IPS DF 6.9 (cell line): ENCODE measurements around the gene COL5A2.
A peak's percentile ranks its signal among the peaks of the same experiment; 100 is the strongest.

Experiments
- DNase-seq: peaks from one replicate; pipeline ENCODE4 v3.0.0-alpha.2; 2013; ENCODE audit warnings: low read depth, low spot score
- H3K27ac ChIP-seq: one replicate; pipeline ENCODE4 v1.5.1; 2013; ENCODE audit warnings: low read length, control low read depth
- H3K27me3 ChIP-seq: 2 replicates; pipeline ENCODE4 v1.6.1; 2013; ENCODE audit warnings: mild to moderate bottlenecking, low read length; ENCODE audit not compliant: control insufficient read depth, insufficient read depth
- H3K36me3 ChIP-seq: 2 replicates; pipeline ENCODE4 v1.6.1; 2013; ENCODE audit warnings: low read length; ENCODE audit not compliant: control insufficient read depth, insufficient read depth
- H3K4me1 ChIP-seq: 2 replicates; pipeline ENCODE4 v1.6.1; 2013; ENCODE audit warnings: low read length; ENCODE audit not compliant: control insufficient read depth, insufficient read depth
- H3K4me3 ChIP-seq: 2 replicates; pipeline ENCODE4 v1.5.1; 2013; ENCODE audit warnings: mild to moderate bottlenecking, low read length
- H3K9me3 ChIP-seq: 2 replicates; pipeline ENCODE4 v1.6.1; 2013; ENCODE audit warnings: low read length, inconsistent platforms; ENCODE audit not compliant: control insufficient read depth, insufficient read depth
- WGBS: extraction: QIAGEN DNeasy Blood & Tissue Kit; methylation state at CpG from one replicate; pipeline ENCODE4 v1.1.7; 2013; ENCODE audit warnings: mixed read lengths, missing lambda C conversion rate; ENCODE audit not compliant: insufficient read length, insufficient coverage; 5-methylcytosine and 5-hydroxymethylcytosine counted together

The COL5A2 gene

GRCh38 chr2:189181706-189182105 lies 2.1 kb upstream of the COL5A2 start:
- Histone ChIP-seq H3K4me3 (no peak overlapping the region), H3K27ac (no peak overlapping the region), H3K9me3 (no peaks in the 10 kb centered on the region), H3K36me3 (no peaks in the 10 kb centered on the region), H3K27me3 (no peaks in the 10 kb centered on the region), H3K4me1 (no peaks in the 10 kb centered on the region)
- no peak for DNase-seq

DNA sequence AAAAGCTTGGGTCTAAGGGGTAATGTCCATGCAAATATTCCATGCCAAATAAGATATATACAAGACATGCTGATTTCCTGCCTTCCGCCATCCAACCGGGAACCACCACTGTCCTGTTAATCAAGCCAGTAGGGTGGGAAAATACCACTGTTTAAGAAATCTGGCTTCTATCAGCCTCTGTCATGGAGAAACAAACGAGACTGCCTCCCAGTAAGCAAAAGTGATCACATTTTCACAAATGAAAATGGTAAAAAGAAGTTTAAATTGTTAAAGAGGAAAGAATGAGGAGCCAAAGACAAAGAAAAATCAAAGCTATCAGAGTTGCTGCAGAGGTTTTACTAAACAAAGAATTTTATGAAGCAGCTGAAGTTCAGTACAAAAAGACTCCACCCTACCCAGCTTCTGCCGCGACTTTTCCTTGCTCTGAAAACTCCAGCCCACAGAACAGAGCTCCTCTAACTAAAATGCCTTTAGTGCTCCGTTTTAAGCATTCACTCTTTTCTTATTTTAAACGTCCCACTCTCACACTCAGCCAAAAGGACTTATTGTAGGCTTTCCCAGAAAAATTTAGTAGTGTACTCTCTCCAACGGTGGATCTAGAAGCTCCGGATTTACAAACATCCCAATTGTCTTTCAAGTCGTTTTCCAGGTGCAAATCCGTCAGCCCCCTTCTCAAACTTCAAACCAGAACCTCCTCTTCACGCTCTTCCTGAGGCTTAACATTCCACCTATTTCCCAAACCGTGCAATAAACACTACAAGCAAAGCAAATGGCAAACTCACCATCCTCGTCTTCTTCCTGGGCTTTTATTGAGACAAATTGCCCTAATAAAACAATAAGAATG lies 613 bp downstream of the COL5A2 start:
- peak overlapping the region; percentile 49; the same call in 1 of the 2 replicates for H3K4me3 ChIP-seq
- no peak overlapping the region for H3K27ac ChIP-seq
- no peaks in the 10 kb centered on the region for H3K36me3 ChIP-seq
- no peaks in the 10 kb centered on the region for H3K4me1 ChIP-seq
- no CpG with 5 or more reads among the region's 14 CpGs for WGBS
- no peaks in the 10 kb centered on the region for H3K27me3 ChIP-seq
- no peak for DNase-seq
- no peaks in the 10 kb centered on the region for H3K9me3 ChIP-seq

DNA sequence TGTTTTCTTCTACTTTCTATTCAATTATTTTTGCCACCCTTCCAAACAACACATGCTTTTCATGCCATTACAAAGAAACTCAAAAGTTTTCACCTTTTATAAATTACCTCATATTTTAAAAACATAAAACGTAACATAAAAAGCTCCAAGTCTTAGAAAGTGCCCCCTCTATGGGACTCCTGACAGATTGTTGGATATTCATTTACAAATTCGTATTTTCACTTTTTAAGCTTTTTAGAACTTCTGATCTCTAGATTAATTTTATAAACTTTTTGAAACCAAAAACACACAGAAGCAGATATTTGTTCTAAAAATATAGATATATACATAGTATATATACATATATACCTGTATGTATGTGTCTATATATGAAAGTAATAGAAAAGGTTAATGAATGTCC lies 1.5 kb downstream of the COL5A2 start:
- Histone ChIP-seq H3K36me3 (no peaks in the 10 kb centered on the region), H3K27ac (no peak overlapping the region), H3K9me3 (no peaks in the 10 kb centered on the region), H3K4me3 (no peak overlapping the region), H3K4me1 (no peaks in the 10 kb centered on the region), H3K27me3 (no peaks in the 10 kb centered on the region)
- no peak for DNase-seq
- WGBS: 0% methylated on average over 1 of the region's 2 CpGs

DNA sequence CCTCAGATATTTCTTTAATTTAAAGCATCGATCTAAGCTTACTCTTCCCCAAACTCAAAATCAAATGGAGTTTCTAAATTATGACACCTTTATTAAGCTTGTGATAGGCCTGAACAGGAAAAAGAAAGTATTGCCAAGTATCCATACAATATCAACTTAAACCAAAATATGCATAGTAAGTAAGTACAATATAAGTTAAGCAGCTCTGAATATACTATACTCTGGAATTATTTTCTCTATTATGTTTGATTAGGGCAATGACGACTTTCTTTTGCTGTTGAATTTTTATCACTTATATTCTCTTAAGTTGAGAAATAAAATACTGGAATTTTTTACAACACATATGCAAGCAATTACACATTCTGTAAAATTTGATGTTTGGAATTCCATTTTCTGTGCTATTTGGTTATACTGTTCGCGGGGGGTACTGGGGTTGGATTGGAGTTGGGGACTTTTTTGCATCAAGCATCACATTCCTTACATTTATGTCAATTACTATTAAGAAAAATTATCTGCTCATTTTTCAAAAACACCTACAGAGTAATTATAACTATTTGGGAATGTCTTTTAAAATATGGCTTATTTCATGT lies 2.2 kb downstream of the COL5A2 start:
- H3K4me3 ChIP-seq: no peak overlapping the region
- no CpG with 5 or more reads among the region's 4 CpGs for WGBS
- DNase-seq: no peak
- no peaks in the 10 kb centered on the region for H3K4me1 ChIP-seq
- H3K36me3 ChIP-seq: no peaks in the 10 kb centered on the region
- H3K27me3 ChIP-seq: no peaks in the 10 kb centered on the region
- H3K9me3 ChIP-seq: no peaks in the 10 kb centered on the region
- no peak overlapping the region for H3K27ac ChIP-seq

DNA sequence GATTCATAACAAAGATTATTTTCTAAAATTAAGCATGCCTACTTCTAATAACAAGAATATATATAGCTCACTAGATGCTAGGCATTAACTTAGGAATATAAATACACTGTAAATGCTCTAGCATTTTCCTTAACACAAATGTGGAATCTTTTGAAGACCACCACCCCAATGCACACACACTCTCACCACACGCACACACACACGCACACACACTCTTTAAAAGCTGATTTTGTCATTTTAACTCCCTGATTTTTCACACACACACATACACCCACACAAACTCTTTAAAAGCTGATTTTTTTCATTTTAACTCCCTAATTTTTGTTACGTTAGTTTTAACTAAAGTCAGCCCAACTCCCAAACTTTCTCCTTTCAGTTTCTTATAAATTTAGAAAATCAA lies 3.0 kb downstream of the COL5A2 start:
- no peaks in the 10 kb centered on the region for H3K9me3 ChIP-seq
- H3K27ac ChIP-seq: no peak overlapping the region
- H3K4me1 ChIP-seq: no peaks in the 10 kb centered on the region
- 100% methylated on average over 3 of the region's 3 CpGs for WGBS
- H3K4me3 ChIP-seq: no peak overlapping the region
- H3K27me3 ChIP-seq: no peaks in the 10 kb centered on the region
- H3K36me3 ChIP-seq: no peaks in the 10 kb centered on the region
- no peak for DNase-seq

- Histone ChIP-seq H3K4me1 (no peaks in the 10 kb centered on the region), H3K27ac (no peak overlapping the region), H3K36me3 (no peaks in the 10 kb centered on the region), H3K4me3 (no peak overlapping the region), H3K9me3 (no peaks in the 10 kb centered on the region), H3K27me3 (no peaks in the 10 kb centered on the region)
- no peak for DNase-seq
- no CpG with 5 or more reads among the region's 2 CpGs for WGBS
Measured at GRCh38 chr2:189175869-189176433, 3.6 kb downstream of the COL5A2 start.

DNA sequence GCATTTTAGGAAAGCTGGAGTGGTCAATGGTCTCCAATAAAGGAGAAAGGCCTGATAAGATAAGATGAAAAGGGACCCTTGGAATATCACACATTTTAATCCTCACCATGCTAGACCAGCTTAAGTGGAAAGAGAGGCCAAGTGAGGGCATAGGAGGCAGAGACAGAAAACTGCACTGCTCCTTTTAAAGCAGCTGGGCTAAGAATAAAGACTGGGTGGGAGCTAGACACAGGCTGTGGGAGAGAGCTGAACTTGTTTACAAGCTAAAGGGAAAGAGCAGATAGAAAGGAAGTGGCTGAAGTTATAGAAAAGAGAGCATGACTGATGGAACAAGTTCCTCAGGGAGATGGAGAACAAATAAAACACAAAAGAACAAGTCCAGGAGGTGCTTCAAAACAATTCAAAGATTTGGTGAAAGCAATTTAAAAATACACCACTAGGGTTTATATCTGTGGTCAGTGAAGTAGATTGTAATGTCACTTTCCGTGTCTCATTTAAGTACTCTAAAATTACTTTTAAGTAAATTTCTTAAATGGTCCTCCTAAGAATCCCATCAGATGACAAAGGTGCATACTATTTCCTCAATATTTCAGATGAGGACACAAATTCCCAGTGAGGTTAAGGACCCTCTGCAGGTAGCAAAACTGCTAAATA lies 7.5 kb downstream of the COL5A2 start:
- Histone ChIP-seq H3K27me3 (no peaks in the 10 kb centered on the region), H3K9me3 (no peaks in the 10 kb centered on the region), H3K36me3 (no peaks in the 10 kb centered on the region), H3K4me3 (no peak overlapping the region), H3K27ac (no peak overlapping the region), H3K4me1 (no peaks in the 10 kb centered on the region)
- no peak for DNase-seq
- no CpG with 5 or more reads among the region's 1 CpG for WGBS

GRCh38 chr2:189168856-189169499 lies 10.6 kb downstream of the COL5A2 start:
- Histone ChIP-seq H3K9me3 (no peaks in the 10 kb centered on the region), H3K27ac (no peak overlapping the region), H3K4me3 (no peak overlapping the region), H3K27me3 (no peaks in the 10 kb centered on the region), H3K4me1 (no peaks in the 10 kb centered on the region), H3K36me3 (no peaks in the 10 kb centered on the region)
- no CpG with 5 or more reads among the region's 2 CpGs for WGBS
- DNase-seq: no peak

DNA sequence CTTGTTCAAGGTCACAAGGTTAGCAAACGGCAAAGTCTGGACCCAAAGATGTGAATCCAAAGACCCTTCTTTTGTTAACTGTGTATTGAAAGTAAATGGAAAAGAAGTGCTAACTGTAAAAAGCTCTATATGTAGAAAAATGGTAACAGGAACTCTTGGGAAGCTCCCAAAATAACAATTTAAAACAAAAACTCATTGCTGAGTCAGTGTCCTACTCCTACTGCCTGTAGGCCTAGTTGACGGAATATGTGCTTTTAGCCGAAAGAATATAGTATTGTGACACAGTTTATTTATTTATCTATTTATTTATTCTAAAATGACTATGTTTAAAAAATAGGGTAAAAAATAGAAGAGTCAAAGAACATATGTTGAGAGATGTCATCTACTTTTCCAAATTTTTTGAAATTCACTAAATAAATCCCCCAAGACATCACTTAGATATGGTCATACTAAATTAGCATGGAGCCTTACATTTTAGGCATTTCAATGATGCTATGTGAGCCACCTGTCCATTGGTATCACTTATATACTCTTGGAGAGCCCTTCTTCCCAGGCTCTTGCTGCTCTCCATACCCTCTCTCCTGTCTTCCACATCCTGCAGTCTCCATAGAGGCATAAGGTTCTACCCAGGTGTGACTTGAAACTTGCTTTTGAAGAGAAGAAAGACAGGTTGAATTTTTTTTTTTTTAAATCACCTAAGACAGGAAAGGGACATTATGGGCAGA lies 13.7 kb downstream of the COL5A2 start:
- Histone ChIP-seq H3K4me1 (no peaks in the 10 kb centered on the region), H3K27me3 (no peaks in the 10 kb centered on the region), H3K27ac (no peak overlapping the region), H3K9me3 (no peaks in the 10 kb centered on the region), H3K4me3 (no peak overlapping the region), H3K36me3 (no peaks in the 10 kb centered on the region)
- no CpG with 5 or more reads among the region's 3 CpGs for WGBS
- DNase-seq: no peak

GRCh38 chr2:189164746-189165145 lies 14.8 kb downstream of the COL5A2 start:
- no peak for DNase-seq
- Histone ChIP-seq H3K27ac (no peak overlapping the region), H3K36me3 (no peaks in the 10 kb centered on the region), H3K27me3 (no peaks in the 10 kb centered on the region), H3K9me3 (no peaks in the 10 kb centered on the region), H3K4me3 (no peak overlapping the region), H3K4me1 (no peaks in the 10 kb centered on the region)
- WGBS: no CpG with 5 or more reads among the region's 1 CpG
